BJ (cell line): ENCODE data around the gene ZNF608. TPM values are rescaled to one million over a fixed set of nuclear protein-coding genes. Genes with fewer than 3 reads are reported as not detected.

Experiments
- CTCF ChIA-PET: fragments of 350-600 bp; formaldehyde crosslinking; extraction: SDS; loops from one replicate; lab custom pipeline; 2021; ENCODE audit warnings: antibody characterized with exemption, inconsistent platforms; lab: Yijun Ruan, JAX
- POLR2A ChIA-PET: fragments of 300-600 bp; sonication (Branson Sonifier 250); formaldehyde crosslinking; extraction: SDS; loops from one replicate; lab custom pipeline; 2021; ENCODE audit warnings: antibody characterized with exemption; lab: Charles Lee
- DNase-seq: peaks from one replicate; pipeline ENCODE4 v3.0.0-alpha.2; 2011; ENCODE audit warnings: low read depth
- H3K27me3 ChIP-seq: 2 replicates; pipeline ENCODE4 v1.6.0; 2011; ENCODE audit warnings: low read length; ENCODE audit not compliant: control insufficient read depth, insufficient read depth
- H3K36me3 ChIP-seq: 2 replicates; pipeline ENCODE4 v1.5.1; 2011; ENCODE audit warnings: low read length; ENCODE audit not compliant: control insufficient read depth, insufficient read depth
- H3K4me3 ChIP-seq: 2 replicates; pipeline ENCODE4 v1.5.1; 2011; ENCODE audit warnings: low read depth, mild to moderate bottlenecking, control low read depth, low read length
- CTCF ChIP-seq: IDR thresholded peaks from 2 replicates; pipeline ENCODE4 v1.5.1; 2011; ENCODE audit warnings: low read depth, mild to moderate bottlenecking, control low read depth, inconsistent platforms, low read length, moderate library complexity; ENCODE audit not compliant: insufficient read depth
- polyA plus RNA-seq: library from polyadenylated mRNA; depleted of rRNA; stranded (reverse); fragments of >200 nt; gene quantifications from 2 replicates; pipeline ENCODE4 v1.2.3, GENCODE V29; 2011

Gene ZNF608
- polyA plus RNA-seq, 1 experiment: 0.43 TPM

- no peak for TF ChIP-seq CTCF
- H3K36me3 ChIP-seq: no peaks in the 10 kb centered on the region
- no peaks in the 10 kb centered on the region; the same call in 1 of the 2 replicates for H3K27me3 ChIP-seq
- CTCF ChIA-PET: no interaction called here
- no peak for DNase-seq
- POLR2A ChIA-PET: no interaction called here
- H3K4me3 ChIP-seq: no peak overlapping the region
These were observed 8.6 kb upstream of the ZNF608 start for GRCh38 chr5:124755041-124755440.

GRCh38 chr5:124754206-124754927, 7.9 kb upstream of the ZNF608 start:
- TF ChIP-seq CTCF: no peak
- DNase-seq: no peak
- no peaks in the 10 kb centered on the region for H3K36me3 ChIP-seq
- CTCF ChIA-PET: no interaction called here
- POLR2A ChIA-PET: no interaction called here
- H3K4me3 ChIP-seq: no peak overlapping the region
- no peaks in the 10 kb centered on the region; the same call in 1 of the 2 replicates for H3K27me3 ChIP-seq

- ChIA-PET CTCF (no interaction called here), POLR2A (no interaction called here)
- Histone ChIP-seq H3K4me3 (no peak overlapping the region), H3K27me3 (peaks cover 2% of the 10 kb centered on the region), H3K36me3 (no peaks in the 10 kb centered on the region)
- no peak for DNase-seq
- TF ChIP-seq CTCF: no peak
These were observed 6.6 kb upstream of the ZNF608 start for GRCh38 chr5:124752854-124753720.

GRCh38 chr5:124751031-124751430, 4.6 kb upstream of the ZNF608 start:
- H3K36me3 ChIP-seq: no peaks in the 10 kb centered on the region
- ChIA-PET CTCF (interaction anchor here (0.5 to 0.7 kb wide), 3 partner anchors 252 to 1769 kb away, joined by 3 to 4 read pairs (median 4); no protein-coding TSS in a partner anchor), POLR2A (no interaction called here)
- peaks cover 6% of the 10 kb centered on the region for H3K27me3 ChIP-seq
- H3K4me3 ChIP-seq: no peak overlapping the region
- DNase-seq: no peak
- TF ChIP-seq CTCF: no peak
